Body of pancreas (tissue), 4 donors: ENCODE measurements around the gene FGF21.

Experiments used
- CTCF ChIP-seq, 7 experiments: fragments of 450-650 bp in 4 of 7; fragments of 200-600 bp in 3 of 7; sonication (generic) in 3 of 7; IDR thresholded peaks; one replicate each; pipeline ENCODE4 v1.5.1; 2016 to 2019; ENCODE audit warnings: antibody characterized with exemption in 7 of 7
- POLR2A ChIP-seq, 3 donors: fragments of 450-650 bp; IDR thresholded peaks; one replicate each; pipeline ENCODE4 v1.6.1; 2016; ENCODE audit warnings: antibody characterized with exemption in 3 of 3, mild to moderate bottlenecking in 2 of 3

GRCh38 chr19:48784527-48784926 lies 29.2 kb downstream of the FGF21 start:
- TF ChIP-seq CTCF (IDR thresholded peaks at IDR 0.05) = peak; percentile 45 to 87 (median 72)
- no peak for TF ChIP-seq POLR2A (IDR thresholded peaks at IDR 0.05)
